Neural cell (in vitro differentiated cells): ENCODE measurements around the gene ITGAX.
"Not testable (repeated sequence)": the region's sequence is repeated elsewhere in the genome, so short reads cannot be mapped to it uniquely, and the experiment has no call there.

Experiments
- CTCF ChIP-seq: fragments of 450-650 bp; IDR thresholded peaks from 2 replicates; pipeline ENCODE4 v1.5.1; 2014; ENCODE audit warnings: antibody characterized with exemption, mild to moderate bottlenecking, moderate library complexity; ENCODE audit not compliant: poor library complexity, severe bottlenecking
- POLR2AphosphoS5 ChIP-seq: IDR thresholded peaks from 2 replicates; pipeline ENCODE4 v1.6.1; 2012

- not testable (repeated sequence) for TF ChIP-seq CTCF, POLR2AphosphoS5
These were observed 16.8 kb upstream of the ITGAX start for GRCh38 chr16:31338166-31338685.
